HG02759 (cell line): ENCODE measurements around the gene LTBP4.
"Not testable (repeated sequence)": the region's sequence is repeated elsewhere in the genome, so short reads cannot be mapped to it uniquely, and the experiment has no call there.

Source experiments
- ATAC-seq: cut with Tn5 transposase; IDR thresholded peaks from one replicate; pipeline ENCODE4 v1.9.1; 2021; ENCODE audit warnings: mild to moderate bottlenecking, moderate library complexity; ENCODE audit not compliant: unreplicated experiment

The LTBP4 gene

GRCh38 chr19:40601134-40601974 lies at the start of gene LTBP4:
Gene LTBP4, plus strand, starts transcription at chr19:40601369. Its CDS starts 19 bp downstream, at chr19:40601388.
- no peak for ATAC-seq

DNA sequence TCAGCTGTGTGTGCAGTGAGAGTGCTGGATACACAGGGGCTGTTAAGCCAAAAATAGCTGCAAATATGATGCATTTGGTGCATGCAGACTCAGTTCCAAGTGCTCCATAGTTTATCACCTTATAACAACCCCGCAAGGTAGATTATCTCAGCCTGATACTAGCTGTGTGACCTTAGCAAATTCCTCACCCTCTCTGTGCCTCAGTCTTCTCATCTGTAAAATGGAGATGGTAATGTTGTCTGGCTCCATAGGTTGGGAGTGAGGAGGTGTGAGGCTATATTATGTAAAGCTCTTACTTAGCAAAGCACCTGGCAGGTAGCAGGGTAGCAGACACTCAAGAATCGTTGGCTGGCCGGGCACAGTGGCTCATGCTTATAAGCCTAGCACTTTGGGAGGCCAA lies 48.3 kb upstream of the LTBP4 start:
- ATAC-seq: no peak

GRCh38 chr19:40553885-40554857 lies 47.0 kb upstream of the LTBP4 start:
- ATAC-seq: no peak

GRCh38 chr19:40555978-40556689 lies 45.0 kb upstream of the LTBP4 start:
- no peak for ATAC-seq

- ATAC-seq: no peak
Observed at GRCh38 chr19:40556953-40557530, 44.1 kb upstream of the LTBP4 start.

- ATAC-seq: no peak
Observed at GRCh38 chr19:40559394-40559793, 41.8 kb upstream of the LTBP4 start.

DNA sequence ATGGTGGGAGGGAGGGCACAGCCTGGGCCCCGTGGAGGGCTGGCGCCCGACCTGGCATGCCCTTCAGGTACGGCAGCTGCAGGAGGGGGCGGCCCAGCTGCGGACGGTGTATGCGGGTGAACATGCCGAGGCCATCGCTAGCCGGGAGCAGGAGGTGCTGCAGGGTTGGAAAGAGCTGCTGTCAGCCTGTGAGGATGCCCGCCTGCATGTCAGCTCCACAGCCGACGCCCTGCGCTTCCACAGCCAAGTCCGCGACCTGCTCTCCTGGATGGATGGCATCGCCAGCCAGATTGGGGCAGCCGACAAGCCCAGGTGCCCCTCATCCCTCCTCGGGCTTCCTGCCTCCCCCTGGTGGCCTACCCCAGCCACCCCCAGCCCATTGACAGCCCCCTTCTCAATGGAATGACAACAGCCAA lies 41.1 kb upstream of the LTBP4 start:
- ATAC-seq: no peak

DNA sequence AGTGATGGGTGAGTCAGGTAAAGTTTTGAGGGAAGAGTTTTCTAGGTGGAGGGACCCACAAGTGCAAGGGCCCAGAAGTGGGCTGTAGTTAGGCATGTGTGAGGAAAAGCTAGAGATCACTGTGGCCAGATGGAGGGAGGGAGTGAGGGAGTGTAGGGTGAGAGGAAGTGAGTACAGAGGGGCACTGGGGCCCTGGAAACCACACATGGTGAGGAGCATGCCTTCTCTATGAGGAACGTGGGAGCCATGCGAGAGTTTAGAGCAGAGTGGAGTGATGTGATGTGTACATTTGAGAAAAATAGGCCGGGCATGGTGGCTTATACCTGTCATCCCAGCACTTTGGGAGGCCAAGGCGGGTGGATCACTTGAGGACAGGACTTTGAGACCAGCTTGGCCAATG lies 39.2 kb upstream of the LTBP4 start:
- no peak for ATAC-seq

GRCh38 chr19:40564535-40564934 lies 36.6 kb upstream of the LTBP4 start:
- not testable (repeated sequence) for ATAC-seq

GRCh38 chr19:40565355-40565754 lies 35.8 kb upstream of the LTBP4 start:
- no peak for ATAC-seq

DNA sequence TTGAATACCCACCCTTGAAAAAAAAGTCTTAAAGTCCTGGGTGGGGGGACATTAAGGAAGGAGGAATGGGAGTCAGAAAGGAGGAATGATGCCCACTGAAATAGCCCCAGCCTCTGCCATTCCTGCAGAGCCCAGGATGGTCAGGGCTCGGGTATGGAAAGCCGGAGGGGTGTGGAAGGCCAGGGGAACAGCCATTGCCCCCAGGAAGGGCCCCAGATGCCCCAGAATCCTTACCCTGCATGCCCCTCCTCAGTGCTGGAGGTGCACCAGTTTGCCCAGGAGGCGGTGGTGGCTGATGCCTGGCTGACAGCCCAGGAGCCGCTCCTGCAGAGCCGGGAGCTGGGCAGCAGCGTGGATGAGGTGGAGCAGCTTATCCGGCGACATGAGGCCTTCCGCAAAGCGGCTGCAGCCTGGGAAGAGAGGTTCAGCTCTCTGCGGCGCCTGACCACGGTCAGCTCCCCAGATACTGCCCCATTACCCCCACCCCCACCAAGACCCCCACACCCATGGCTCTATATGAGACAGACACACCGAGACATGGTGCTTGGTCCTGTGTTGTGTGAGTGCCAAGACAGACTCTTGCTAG lies 35.2 kb upstream of the LTBP4 start:
- no peak for ATAC-seq

GRCh38 chr19:40567040-40567749 lies 34.0 kb upstream of the LTBP4 start:
- ATAC-seq: no peak

DNA sequence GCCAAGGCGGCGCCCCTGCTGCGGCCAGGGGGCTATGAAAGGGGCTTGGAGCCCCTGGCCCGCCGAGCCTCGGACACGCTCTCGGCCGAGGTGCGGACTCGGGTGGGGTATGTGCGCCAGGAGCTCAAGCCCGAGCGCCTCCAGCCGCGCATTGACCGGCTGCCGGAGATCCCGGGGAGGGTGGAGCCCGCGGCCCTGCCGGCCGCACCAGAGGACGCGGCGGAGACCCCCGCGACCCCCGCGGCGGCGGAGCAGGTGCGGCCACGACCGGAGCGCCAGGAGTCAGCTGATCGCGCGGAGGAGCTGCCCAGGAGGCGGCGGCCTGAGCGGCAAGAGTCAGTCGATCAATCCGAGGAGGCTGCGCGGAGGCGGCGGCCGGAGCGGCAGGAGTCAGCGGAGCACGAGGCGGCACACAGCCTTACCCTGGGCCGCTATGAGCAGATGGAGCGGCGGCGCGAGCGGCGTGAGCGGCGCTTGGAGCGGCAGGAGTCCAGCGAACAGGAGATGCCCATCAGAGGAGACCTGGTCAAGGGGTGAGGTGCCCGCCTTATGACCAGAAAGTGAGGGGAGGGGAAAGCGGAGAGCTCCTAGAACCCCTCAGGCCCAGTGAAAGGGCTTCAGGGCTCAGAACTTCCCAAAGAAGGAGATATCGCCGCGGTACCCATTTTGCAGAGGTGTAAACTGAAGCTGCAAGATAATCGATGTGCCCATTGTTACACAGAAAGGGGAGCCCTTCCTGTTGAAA lies 33.2 kb upstream of the LTBP4 start:
- ATAC-seq: no peak

GRCh38 chr19:40570313-40571004 lies 30.7 kb upstream of the LTBP4 start:
- ATAC-seq: peak; percentile 86

DNA sequence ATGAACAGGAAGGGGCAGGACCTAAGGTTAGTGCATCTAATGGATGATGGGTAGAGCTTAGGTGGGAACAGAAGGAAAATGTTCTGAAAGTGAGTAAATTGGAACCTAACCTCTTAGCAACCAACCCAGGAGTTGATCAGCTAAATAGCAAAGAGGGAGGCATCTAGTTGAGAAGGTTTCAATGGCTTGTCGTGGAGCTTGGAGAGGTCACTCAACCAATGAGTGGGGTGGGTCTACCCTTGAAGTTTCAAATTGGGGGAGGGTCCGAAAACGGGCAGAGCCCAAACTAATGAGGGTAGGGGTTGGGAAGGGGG lies 30.2 kb upstream of the LTBP4 start:
- no peak for ATAC-seq

DNA sequence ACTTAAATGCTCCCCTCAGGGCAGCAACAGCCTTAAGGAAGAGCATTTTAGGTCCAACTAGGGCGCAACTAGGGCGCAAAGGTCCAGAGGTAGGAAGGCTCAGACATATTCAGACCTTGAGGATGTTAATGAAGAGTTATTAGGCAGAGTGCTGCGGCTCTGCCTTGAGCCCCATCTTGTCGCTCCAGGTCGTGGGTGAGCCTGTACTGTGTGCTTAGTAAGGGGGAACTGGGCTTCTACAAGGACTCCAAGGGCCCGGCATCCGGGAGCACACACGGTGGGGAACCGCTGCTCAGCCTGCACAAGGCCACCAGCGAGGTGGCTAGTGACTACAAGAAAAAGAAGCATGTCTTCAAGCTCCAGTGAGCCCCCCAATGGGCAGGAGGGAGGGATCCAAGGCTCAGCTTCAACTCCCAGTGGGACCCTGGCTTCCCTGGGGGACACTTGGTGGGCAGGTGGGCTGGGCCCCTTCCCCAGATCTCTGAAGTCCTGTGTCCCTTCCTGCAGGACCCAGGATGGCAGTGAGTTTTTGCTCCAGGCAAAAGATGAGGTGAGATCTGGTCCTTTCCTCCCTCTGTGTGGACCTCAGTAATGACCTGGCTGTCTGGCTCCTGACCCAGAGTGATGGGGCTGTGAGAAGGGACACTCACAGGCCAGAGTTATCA lies 29.2 kb upstream of the LTBP4 start:
- ATAC-seq: no peak

GRCh38 chr19:40575326-40575725 lies 25.8 kb upstream of the LTBP4 start:
- no peak for ATAC-seq

DNA sequence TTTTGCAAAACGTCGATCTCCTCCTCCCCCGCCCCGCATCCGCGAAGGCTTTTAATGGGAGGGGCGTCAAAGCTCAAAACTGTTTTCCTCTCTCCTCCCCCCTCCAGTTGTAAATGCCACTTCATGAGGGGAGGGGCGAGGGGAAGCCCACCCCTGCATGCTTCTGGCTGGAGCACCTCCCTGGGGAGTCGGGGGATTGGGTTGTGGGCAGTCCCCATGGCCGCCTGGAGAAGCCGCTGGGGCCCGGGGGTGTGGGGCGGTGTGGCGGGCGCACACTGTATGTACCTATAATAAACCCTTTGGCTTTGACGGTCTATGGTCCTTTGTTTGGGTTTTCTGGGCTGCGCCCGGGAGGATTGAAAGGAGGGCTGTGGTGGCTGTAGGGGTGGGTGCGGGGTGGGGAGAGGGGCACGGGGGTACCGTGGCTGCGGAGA lies 25.0 kb upstream of the LTBP4 start:
- ATAC-seq: peak; percentile 26
